K562 (cell line): Measurements from ENCODE around the gene SMIM12. TPM values are rescaled to one million over a fixed set of nuclear protein-coding genes. Genes with fewer than 3 reads are reported as not detected.

ENCODE experiments used
- ADNP ChIP-seq: fragments of 200-800 bp; sonication (Bioruptor generic); IDR thresholded peaks from 2 replicates; pipeline ENCODE4 v1.6.1; 2016; ENCODE audit warnings: missing genetic modification characterization, missing compliant biosample characterization
- CREB3L1 ChIP-seq: fragments of 450-650 bp; IDR thresholded peaks from 2 replicates; pipeline ENCODE4 v1.6.1; 2014; ENCODE audit warnings: low read depth, mild to moderate bottlenecking, moderate library complexity, borderline replicate concordance
- CTBP1 ChIP-seq: fragments of 450-650 bp; IDR thresholded peaks from 2 replicates; pipeline ENCODE4 v1.6.1; 2016; ENCODE audit warnings: borderline replicate concordance
- EWSR1 ChIP-seq: fragments of 450-650 bp; IDR thresholded peaks from 2 replicates; pipeline ENCODE4 v1.6.1; 2018; ENCODE audit warnings: borderline replicate concordance, mild to moderate bottlenecking, low read depth, moderate library complexity; ENCODE audit not compliant: partially characterized antibody
- GMEB1 ChIP-seq: fragments of 250-450 bp; sonication (Bioruptor Pico); IDR thresholded peaks from 2 replicates; pipeline ENCODE4 v1.4.0; 2020; ENCODE audit warnings: mild to moderate bottlenecking
- ID3 ChIP-seq, 2 experiments: fragments of 250-450 bp in 1 of 2; fragments of 450-650 bp in 1 of 2; sonication (Bioruptor Pico) in 1 of 2; IDR thresholded peaks; 2 replicates each; pipeline versions ENCODE4 v1.6.1 to v1.8.0; 2016 to 2021; ENCODE audit warnings: mild to moderate bottlenecking in 2 of 2, moderate library complexity in 2 of 2, missing compliant biosample characterization in 1 of 2, missing genetic modification characterization in 1 of 2
- KLF1 ChIP-seq: fragments of 450-650 bp; IDR thresholded peaks from 2 replicates; pipeline ENCODE4 v1.6.1; 2016; ENCODE audit warnings: missing genetic modification characterization, missing compliant biosample characterization
- MAFK ChIP-seq: IDR thresholded peaks from 2 replicates; pipeline ENCODE4 v1.6.1; 2011; ENCODE audit warnings: low read length, improper control_type of control experiment
- MCM2 ChIP-seq: fragments of 450-650 bp; IDR thresholded peaks from 2 replicates; pipeline ENCODE4 v1.6.1; 2017; ENCODE audit warnings: low read depth, mild to moderate bottlenecking
- MCM3 ChIP-seq: fragments of 450-650 bp; IDR thresholded peaks from 2 replicates; pipeline ENCODE4 v1.6.1; 2016
- MTA2 ChIP-seq: fragments of 450-650 bp; IDR thresholded peaks from 2 replicates; pipeline ENCODE4 v1.6.1; 2016; ENCODE audit warnings: low read depth
- NCOA1 ChIP-seq: fragments of 450-650 bp; IDR thresholded peaks from 2 replicates; pipeline ENCODE4 v1.6.1; 2016; ENCODE audit warnings: low read depth
- PRPF4 ChIP-seq: fragments of 200-400 bp; formaldehyde crosslinking; IDR thresholded peaks from one replicate; pipeline ENCODE4 v1.6.1; 2017; ENCODE audit warnings: low read length, low read depth, mild to moderate bottlenecking; ENCODE audit not compliant: insufficient read depth, poor library complexity, severe bottlenecking
- PTRF ChIP-seq: fragments of 450-650 bp; IDR thresholded peaks from 2 replicates; pipeline ENCODE4 v1.6.1; 2016; ENCODE audit warnings: mild to moderate bottlenecking, missing genetic modification characterization, missing compliant biosample characterization
- RBM39 ChIP-seq: fragments of 200-400 bp; formaldehyde crosslinking; optimal IDR thresholded peaks from 2 replicates; pipeline ENCODE3; 2018; ENCODE audit warnings: low read depth, low read length
- SMAD4 ChIP-seq: fragments of 250-450 bp; sonication (Bioruptor Pico); conservative IDR thresholded peaks from 2 replicates; pipeline ENCODE4 v1.8.0; 2021; ENCODE audit warnings: inconsistent platforms, mild to moderate bottlenecking, moderate library complexity
- SMARCE1 ChIP-seq: fragments of 450-650 bp; IDR thresholded peaks from 2 replicates; pipeline ENCODE4 v1.7.1; 2016; ENCODE audit warnings: mild to moderate bottlenecking
- TEAD2 ChIP-seq: fragments of 450-650 bp; IDR thresholded peaks from 2 replicates; pipeline ENCODE4 v1.6.1; 2016; ENCODE audit warnings: missing genetic modification characterization, control low read depth, missing compliant biosample characterization
- ZBED1 ChIP-seq: IDR thresholded peaks from 2 replicates; pipeline ENCODE4 v1.6.1; 2014
- ZNF12 ChIP-seq: sonication (generic); formaldehyde crosslinking; IDR thresholded peaks from 2 replicates; pipeline ENCODE4 v1.4.0; 2020; ENCODE audit warnings: mild to moderate bottlenecking, missing genetic modification reagents
- ZNF124 ChIP-seq: sonication (generic); formaldehyde crosslinking; IDR thresholded peaks from 2 replicates; pipeline ENCODE4 v1.8.1; 2022; ENCODE audit warnings: missing genetic modification reagents
- ZNF224 ChIP-seq: sonication (generic); formaldehyde crosslinking; IDR thresholded peaks from 2 replicates; pipeline ENCODE4 v1.8.0; 2022; ENCODE audit warnings: mild to moderate bottlenecking, missing genetic modification reagents
- ZNF507 ChIP-seq: conservative IDR thresholded peaks from 2 replicates; pipeline ENCODE4 v1.6.1; 2017; ENCODE audit warnings: missing genetic modification characterization, missing compliant biosample characterization
- ZNF511 ChIP-seq: sonication (generic); formaldehyde crosslinking; IDR thresholded peaks from 2 replicates; pipeline ENCODE4 v1.8.0; 2022; ENCODE audit warnings: mild to moderate bottlenecking, missing genetic modification reagents
- ZNF586 ChIP-seq: fragments of 450-650 bp; formaldehyde crosslinking; conservative IDR thresholded peaks from 2 replicates; pipeline ENCODE4 v1.4.0; 2020; ENCODE audit warnings: mild to moderate bottlenecking, moderate library complexity
- ZNF668 ChIP-seq: fragments of 250-450 bp; sonication (Bioruptor Pico); IDR thresholded peaks from 2 replicates; pipeline ENCODE4 v1.8.0; 2022; ENCODE audit warnings: mild to moderate bottlenecking, inconsistent platforms
- polyA plus RNA-seq, 8 experiments: library from polyadenylated mRNA; depleted of rRNA in 4 of 8; stranded (reverse) in 5 of 8; unstranded in 3 of 8; fragments of >200 nt; fragmentation: Nextera tagmentation in 2 of 8; fragmentation: Illumina TruSeq in 1 of 8; extraction: Ambion mirVana in 2 of 8; extraction: Trizol in 1 of 8; gene quantifications; 2 replicates each; pipeline versions ENCODE4 v1.2.1 to v1.2.3, GENCODE V29; 2011 to 2014; ENCODE audit warnings: inconsistent platforms in 1 of 8, missing spikeins in 1 of 8
- total RNA-seq, 7 experiments: library from RNA; depleted of rRNA in 6 of 7; stranded (reverse); fragments of >200 nt in 6 of 7; fragmentation: Illumina TruSeq in 2 of 7; extraction: Trizol in 2 of 7; gene quantifications; 2 replicates each; pipeline versions ENCODE4 v1.2.1 to v1.2.3, GENCODE V29; 2011 to 2021; ENCODE audit warnings: low replicate concordance in 1 of 7

The SMIM12 gene
- total and polyA plus RNA-seq, 9 of the 15 experiments (the other 6 are each of a cell fraction or from before 2014, with no cell fraction given): 51.7 to 112 (median 63.9) TPM

- TF ChIP-seq MAFK (peak; percentile 35; the same call in 1 of the 2 replicates), ZNF12 (CRISPR knock-in tag) (no peak), ZNF668 (no peak), MCM3 (no peak), ZNF507 (no peak), TEAD2 (tag) (no peak), KLF1 (tag) (no peak), SMARCE1 (no peak), PTRF (tag) (no peak), ZNF511 (CRISPR knock-in tag) (peak; percentile 54; the same call in 1 of the 2 replicates), ADNP (tag) (no peak), GMEB1 (CRISPR knock-in tag) (0 out of 2 replicates have a peak, but pooled peaks have one; percentile 15), CREB3L1 (peak; percentile 81; the same call in 1 of the 2 replicates), RBM39 (no peak), ZNF224 (CRISPR knock-in tag) (no peak), PRPF4 (no peak), ID3 (CRISPR knock-in tag; IDR thresholded peaks at IDR 0.05) (no peak), ID3 (tag; IDR thresholded peaks at IDR 0.05) (peak; percentile 48; the same call in 1 of the 2 replicates), MCM2 (no peak), NCOA1 (no peak), SMAD4 (CRISPR knock-in tag) (peak; percentile 52; the same call in 1 of the 2 replicates), MTA2 (no peak), ZNF586 (CRISPR knock-in tag) (no peak), ZBED1 (no peak), EWSR1 (no peak), CTBP1 (peak; percentile 79), ZNF124 (CRISPR knock-in tag) (no peak)
Measured at GRCh38 chr1:34852677-34853217, 6.8 kb downstream of the SMIM12 start (continued).
